ENCODE data around the gene TIGD7. TPM values are rescaled to one million over a fixed set of nuclear protein-coding genes. Genes with fewer than 3 reads are reported as not detected.

The TIGD7 gene
- total RNA-seq, 4 donors from 2014 or later: 6.1 to 8.3 (median 6.6) TPM

DNA sequence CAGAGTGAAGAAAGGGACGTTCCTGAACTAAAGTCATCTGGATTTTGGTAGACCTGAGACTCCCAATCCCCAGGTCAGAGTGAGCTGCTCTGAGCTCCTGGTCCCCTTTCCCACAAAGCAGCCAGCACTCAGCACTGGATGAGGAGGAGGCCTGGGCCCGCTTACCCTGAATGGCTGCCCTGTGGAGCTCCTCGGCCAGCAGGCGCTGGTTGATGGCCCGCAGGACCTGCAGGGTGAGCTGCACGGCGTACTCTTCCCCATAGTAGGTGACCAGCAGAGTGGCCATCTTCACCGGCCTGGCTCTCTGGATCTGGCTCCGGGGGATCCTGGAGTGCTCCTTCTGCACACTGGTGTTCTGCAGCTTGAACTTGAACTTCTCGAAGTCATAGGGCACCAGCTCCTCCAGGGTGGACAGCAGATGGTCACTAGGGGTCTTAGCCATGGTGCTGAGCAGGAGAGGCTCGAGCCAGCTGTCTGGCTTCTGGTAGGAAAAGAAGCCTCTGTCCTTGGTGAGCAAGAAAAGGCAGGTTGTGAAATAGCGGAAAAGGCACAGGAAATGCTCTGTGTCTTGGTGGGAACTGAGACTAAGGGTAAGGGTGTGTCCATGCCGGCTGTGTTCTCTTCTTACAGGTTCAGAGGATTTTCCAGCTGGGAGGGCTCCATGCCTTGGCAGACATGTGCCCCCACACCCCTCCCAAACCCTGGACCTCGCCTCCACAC is 48.9 kb downstream of the TIGD7 start, which contains the start of gene MEFV:
TSS of gene MEFV (minus strand) at position 488 of the 720 bp plus-strand sequence. CDS start at position 442, 46 bp downstream.
- peak within 1 kb of the TSS in 1 of 4 donors; percentile 37 for H3K4me3 ChIP-seq
- TF ChIP-seq, protein P1, sequence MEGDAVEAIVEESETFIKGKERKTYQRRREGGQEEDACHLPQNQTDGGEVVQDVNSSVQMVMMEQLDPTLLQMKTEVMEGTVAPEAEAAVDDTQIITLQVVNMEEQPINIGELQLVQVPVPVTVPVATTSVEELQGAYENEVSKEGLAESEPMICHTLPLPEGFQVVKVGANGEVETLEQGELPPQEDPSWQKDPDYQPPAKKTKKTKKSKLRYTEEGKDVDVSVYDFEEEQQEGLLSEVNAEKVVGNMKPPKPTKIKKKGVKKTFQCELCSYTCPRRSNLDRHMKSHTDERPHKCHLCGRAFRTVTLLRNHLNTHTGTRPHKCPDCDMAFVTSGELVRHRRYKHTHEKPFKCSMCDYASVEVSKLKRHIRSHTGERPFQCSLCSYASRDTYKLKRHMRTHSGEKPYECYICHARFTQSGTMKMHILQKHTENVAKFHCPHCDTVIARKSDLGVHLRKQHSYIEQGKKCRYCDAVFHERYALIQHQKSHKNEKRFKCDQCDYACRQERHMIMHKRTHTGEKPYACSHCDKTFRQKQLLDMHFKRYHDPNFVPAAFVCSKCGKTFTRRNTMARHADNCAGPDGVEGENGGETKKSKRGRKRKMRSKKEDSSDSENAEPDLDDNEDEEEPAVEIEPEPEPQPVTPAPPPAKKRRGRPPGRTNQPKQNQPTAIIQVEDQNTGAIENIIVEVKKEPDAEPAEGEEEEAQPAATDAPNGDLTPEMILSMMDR (IDR thresholded peaks at IDR 0.05): no peak
- peak in 1 of 2 donors; percentile 56 for TF ChIP-seq EP300 (IDR thresholded peaks at IDR 0.05)
- peak in 1 of 2 donors; percentile 24 for DNase-seq (ENCODE audit: low spot score in 2 of 2)
- H3K4me1 ChIP-seq: peaks cover 0 to 5% (median 0%) of the 10 kb centered on the region in 4 donors
- no peaks in the 10 kb centered on the region for H3K9me3 ChIP-seq
- WGBS, 2 donors: 69 to 79% methylated on average over 12 to 13 of the region's 14 CpGs
- H3K27ac ChIP-seq: no peak within 1 kb of the TSS
- H3K36me3 ChIP-seq: no peaks in the 10 kb centered on the region
- no peaks in the 10 kb centered on the region for H3K27me3 ChIP-seq

DNA sequence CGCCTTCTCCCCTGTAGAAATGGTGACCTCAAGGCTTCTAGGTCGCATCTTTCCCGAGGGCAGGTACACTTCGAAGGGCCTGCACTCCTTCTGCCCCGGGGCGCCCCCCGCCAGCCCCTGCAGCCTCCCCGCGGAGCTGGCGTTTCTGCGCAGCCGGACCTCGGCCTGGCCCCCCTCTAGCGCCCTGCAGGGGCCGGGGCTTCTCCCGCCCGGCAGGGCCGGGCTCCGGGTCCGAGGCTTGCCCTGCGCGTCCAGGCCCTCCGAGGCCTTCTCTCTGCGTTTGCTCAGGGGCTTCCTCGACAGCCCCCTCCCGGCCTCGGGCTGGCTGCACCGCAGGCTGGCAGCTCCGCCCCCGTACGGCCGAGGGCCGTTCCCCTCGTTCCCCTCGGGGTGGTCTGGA is 50.9 kb downstream of the TIGD7 start:
- Histone ChIP-seq H3K4me1 (peaks cover 0 to 5% (median 0%) of the 10 kb centered on the region in 4 donors), H3K27ac (no peak overlapping the region), H3K9me3 (no peaks in the 10 kb centered on the region), H3K27me3 (no peaks in the 10 kb centered on the region), H3K36me3 (no peaks in the 10 kb centered on the region), H3K4me3 (no peak overlapping the region)
- TF ChIP-seq, protein P1 (IDR thresholded peaks at IDR 0.05): no peak
- TF ChIP-seq EP300 (IDR thresholded peaks at IDR 0.05) (no peak), POLR2A (IDR thresholded peaks at IDR 0.05) (no peak)
- 41 to 55% methylated on average over 35 of the region's 35 CpGs for WGBS, 2 donors
- no peak for DNase-seq (ENCODE audit: low spot score in 2 of 2)

DNA sequence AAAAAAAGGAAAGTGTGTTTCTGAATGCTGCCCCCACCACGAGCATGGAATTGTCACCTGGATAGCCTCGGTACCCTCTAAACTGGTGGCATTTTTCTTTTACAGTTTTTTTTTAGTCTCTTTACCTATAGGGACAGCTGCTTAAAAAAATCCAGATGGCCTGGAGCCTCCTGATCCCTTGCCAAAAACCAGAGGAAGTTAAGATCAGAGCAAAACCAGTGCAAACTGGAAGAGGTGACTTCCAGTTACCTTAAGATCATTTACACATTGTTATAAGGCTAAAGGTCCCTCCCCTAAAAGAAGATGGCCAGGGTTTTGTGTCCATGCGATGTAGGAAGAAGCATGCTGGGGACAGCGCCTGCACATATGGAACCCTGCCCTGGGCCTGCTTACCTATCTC is 52.3 kb downstream of the TIGD7 start:
- H3K36me3 ChIP-seq: no peaks in the 10 kb centered on the region
- H3K9me3 ChIP-seq: no peaks in the 10 kb centered on the region
- H3K4me1 ChIP-seq: peaks cover 0 to 5% (median 0%) of the 10 kb centered on the region in 4 donors
- TF ChIP-seq, protein P1 (IDR thresholded peaks at IDR 0.05): no peak
- TF ChIP-seq EP300 (IDR thresholded peaks at IDR 0.05): no peak
- TF ChIP-seq POLR2A (IDR thresholded peaks at IDR 0.05): no peak
- no peaks in the 10 kb centered on the region for H3K27me3 ChIP-seq
- no peak overlapping the region for H3K4me3 ChIP-seq
- DNase-seq (ENCODE audit: low spot score in 2 of 2): no peak
- H3K27ac ChIP-seq: no peak overlapping the region
- 77 to 87% methylated on average over 4 of the region's 4 CpGs for WGBS, 2 donors

DNA sequence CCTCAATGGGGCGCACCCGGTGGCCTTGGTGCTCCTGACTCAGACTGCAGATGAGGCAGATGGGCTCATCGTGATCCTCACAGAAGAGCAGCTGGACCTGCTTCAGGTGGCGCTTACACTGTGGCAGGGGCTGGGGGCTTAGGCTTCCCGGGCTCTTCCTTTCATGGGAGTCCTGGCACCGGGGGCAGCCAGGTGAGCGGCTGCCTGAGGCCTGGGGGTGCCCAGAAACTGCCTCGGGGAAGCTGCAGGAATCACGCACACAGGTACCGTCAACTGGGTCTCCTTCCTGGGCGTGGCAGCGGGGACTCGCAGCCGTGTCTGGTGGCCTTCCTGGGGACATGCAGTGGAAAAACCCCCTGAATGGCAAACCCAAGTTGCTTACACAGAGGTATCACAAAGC is 55.8 kb downstream of the TIGD7 start:
- no peaks in the 10 kb centered on the region for H3K36me3 ChIP-seq
- 84 to 89% methylated on average over 12 to 13 of the region's 14 CpGs for WGBS, 2 donors
- H3K27me3 ChIP-seq: no peaks in the 10 kb centered on the region
- H3K4me1 ChIP-seq: no peaks in the 10 kb centered on the region
- no peaks in the 10 kb centered on the region for H3K9me3 ChIP-seq
- no peak overlapping the region for H3K27ac ChIP-seq
- TF ChIP-seq EP300 (IDR thresholded peaks at IDR 0.05) (no peak), POLR2A (IDR thresholded peaks at IDR 0.05) (no peak)
- TF ChIP-seq, protein P1 (IDR thresholded peaks at IDR 0.05): no peak
- H3K4me3 ChIP-seq: no peak overlapping the region
- DNase-seq (ENCODE audit: low spot score in 2 of 2): no peak

DNA sequence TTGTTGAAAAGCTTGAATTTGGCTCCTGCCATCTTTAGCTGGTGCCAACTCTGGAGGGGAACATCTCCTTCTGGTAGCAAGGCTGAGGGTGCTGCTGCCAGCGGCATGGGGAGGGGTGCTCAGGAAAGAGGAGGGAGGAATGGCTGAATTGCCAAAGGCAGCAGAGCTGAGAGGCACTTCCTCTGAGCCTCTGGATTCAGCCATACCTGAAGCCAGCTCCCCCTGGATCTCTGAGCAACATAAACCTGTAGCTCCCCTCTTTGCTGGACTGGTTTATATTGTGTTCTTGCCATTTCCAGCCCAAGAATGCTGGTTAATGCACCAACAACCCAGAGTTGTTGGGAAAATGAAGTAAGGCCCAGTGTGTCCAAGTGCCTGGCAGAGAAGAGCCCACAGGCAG is 56.2 kb downstream of the TIGD7 start:
- 38 to 92% methylated on average over 1 of the region's 1 CpG for WGBS, 2 donors

More for the DNA sequence above, 56.2 kb downstream of the TIGD7 start:
- H3K4me1 ChIP-seq: no peaks in the 10 kb centered on the region
- no peak overlapping the region for H3K27ac ChIP-seq
- H3K4me3 ChIP-seq: no peak overlapping the region
- no peaks in the 10 kb centered on the region for H3K36me3 ChIP-seq
- H3K9me3 ChIP-seq: no peaks in the 10 kb centered on the region
- no peaks in the 10 kb centered on the region for H3K27me3 ChIP-seq
- no peak for DNase-seq (ENCODE audit: low spot score in 2 of 2)
- TF ChIP-seq EP300 (IDR thresholded peaks at IDR 0.05): no peak
- no peak for TF ChIP-seq POLR2A (IDR thresholded peaks at IDR 0.05)
- TF ChIP-seq, protein P1 (IDR thresholded peaks at IDR 0.05): no peak

All from tibial nerve (tissue), 4 donors.